BLaER1 (cell line): ENCODE data around the gene CXCL14.

ENCODE experiments used
- H3K27ac ChIP-seq: shearing (Covaris generic); formaldehyde crosslinking; 2 replicates; pipeline ENCODE4 v1.8.1; 2022
- H3K27me3 ChIP-seq: shearing (Covaris generic); formaldehyde crosslinking; 2 replicates; pipeline ENCODE4 v1.8.1; 2022
- H3K36me3 ChIP-seq: shearing (Covaris generic); formaldehyde crosslinking; 2 replicates; pipeline ENCODE4 v1.8.1; 2022
- H3K4me1 ChIP-seq: shearing (Covaris generic); formaldehyde crosslinking; 2 replicates; pipeline ENCODE4 v1.8.1; 2022
- H3K4me2 ChIP-seq: shearing (Covaris generic); formaldehyde crosslinking; 2 replicates; pipeline ENCODE4 v1.8.1; 2022
- H3K4me3 ChIP-seq: shearing (Covaris generic); formaldehyde crosslinking; 2 replicates; pipeline ENCODE4 v1.8.1; 2022
- H3K9ac ChIP-seq: shearing (Covaris generic); formaldehyde crosslinking; 2 replicates; pipeline ENCODE4 v1.8.1; 2022
- H3K9me3 ChIP-seq: shearing (Covaris generic); formaldehyde crosslinking; 2 replicates; pipeline ENCODE4 v1.8.1; 2022
- H4K20me1 ChIP-seq: shearing (Covaris generic); formaldehyde crosslinking; 2 replicates; pipeline ENCODE4 v1.8.1; 2022
- Cebpa-rat ChIP-seq: shearing (Covaris generic); IDR thresholded peaks from 2 replicates; pipeline ENCODE4 v1.8.1; 2022

Gene CXCL14

DNA sequence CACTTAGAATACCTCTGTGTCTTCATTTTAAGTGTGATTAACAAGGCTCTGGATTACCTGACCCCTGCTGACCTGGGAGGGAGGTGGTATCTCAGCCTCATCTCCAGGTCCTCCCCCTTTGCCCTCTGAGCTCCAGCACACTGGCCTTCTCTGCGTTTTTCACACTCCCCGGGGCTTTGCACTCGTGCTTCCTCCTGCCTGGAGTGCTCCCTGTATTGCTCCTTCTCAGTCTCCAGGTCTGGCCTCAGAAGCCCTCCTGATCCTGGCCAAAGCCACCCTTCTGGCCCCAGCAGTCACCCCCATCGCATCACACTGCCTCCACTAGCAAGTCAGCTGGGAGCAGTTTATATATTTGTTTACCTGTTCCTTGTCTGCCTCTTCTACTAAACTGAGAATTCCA lies 29.4 kb downstream of the CXCL14 start:
- no peaks in the 10 kb centered on the region for H3K9me3 ChIP-seq
- no peak for TF ChIP-seq Cebpa-rat
- H3K27ac ChIP-seq: no peak overlapping the region
- H3K4me2 ChIP-seq: no peak overlapping the region
- H3K4me3 ChIP-seq: no peak overlapping the region
- H3K9ac ChIP-seq: no peak overlapping the region
- peaks cover 17% of the 10 kb centered on the region for H4K20me1 ChIP-seq
- no peaks in the 10 kb centered on the region for H3K36me3 ChIP-seq
- H3K4me1 ChIP-seq: peaks cover under 1% of the 10 kb centered on the region; the same call in 1 of the 2 replicates
- H3K27me3 ChIP-seq: peaks cover 61% of the 10 kb centered on the region

DNA sequence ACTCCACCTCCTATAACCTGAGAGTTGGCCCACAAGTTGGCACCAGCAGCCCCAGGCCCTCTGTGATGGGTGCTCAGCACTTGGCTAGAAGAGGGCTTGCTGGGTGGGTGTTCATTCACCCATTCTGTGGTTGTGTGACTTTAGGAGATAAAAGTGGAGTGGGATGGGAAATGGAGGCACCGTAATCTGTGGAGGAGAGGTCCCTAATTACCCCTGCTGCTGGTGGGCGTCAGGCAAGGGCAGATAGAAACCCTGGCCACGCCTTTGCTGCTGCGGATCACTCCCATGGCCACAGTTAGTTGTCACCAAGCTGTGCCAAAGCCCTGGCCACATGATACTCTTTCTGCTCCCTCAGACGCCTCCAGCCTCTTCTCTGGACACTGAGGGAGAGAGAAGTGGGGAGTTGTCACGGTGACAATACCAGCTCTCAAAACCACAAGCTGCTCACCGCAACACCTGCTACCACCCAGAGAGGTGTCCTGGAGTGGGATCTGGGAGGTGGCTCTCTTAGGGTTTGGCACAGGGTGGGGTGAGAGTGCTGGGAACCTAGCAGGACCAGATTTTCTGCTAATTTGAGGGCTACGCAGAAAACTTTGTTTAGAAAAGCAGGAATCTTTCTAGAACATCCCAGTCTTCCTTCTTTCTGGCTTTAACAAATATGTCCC lies 31.1 kb downstream of the CXCL14 start:
- Histone ChIP-seq H3K4me1 (peaks cover 14% of the 10 kb centered on the region), H3K4me3 (no peak overlapping the region), H3K9ac (no peak overlapping the region), H3K4me2 (no peak overlapping the region), H4K20me1 (peaks cover 30% of the 10 kb centered on the region), H3K36me3 (no peaks in the 10 kb centered on the region), H3K27me3 (peaks cover 78% of the 10 kb centered on the region), H3K9me3 (no peaks in the 10 kb centered on the region), H3K27ac (no peak overlapping the region)
- no peak for TF ChIP-seq Cebpa-rat

DNA sequence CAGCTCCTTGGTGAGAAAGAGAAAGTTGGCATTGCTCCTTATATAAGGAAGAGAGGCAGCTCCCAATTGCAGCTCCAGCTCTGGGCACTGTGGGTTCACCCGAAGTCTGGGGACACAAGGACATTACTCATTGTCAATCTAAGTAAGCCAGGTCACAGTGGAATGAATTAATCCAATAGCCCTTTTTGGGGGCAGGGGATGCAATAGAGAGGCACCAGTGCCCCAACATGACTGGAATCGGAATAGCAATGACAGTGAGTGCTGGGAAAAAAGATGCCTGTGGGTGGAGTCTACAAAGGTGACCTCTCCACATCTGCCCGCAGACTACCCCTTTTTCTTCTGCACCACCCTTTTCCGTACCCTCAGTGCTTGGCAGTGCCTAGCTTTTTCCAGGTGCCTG lies 31.9 kb downstream of the CXCL14 start:
- Histone ChIP-seq H3K4me3 (no peak overlapping the region), H3K36me3 (no peaks in the 10 kb centered on the region), H3K9ac (no peak overlapping the region), H3K4me1 (peaks cover 14% of the 10 kb centered on the region), H3K4me2 (no peak overlapping the region), H4K20me1 (peaks cover 36% of the 10 kb centered on the region), H3K9me3 (no peaks in the 10 kb centered on the region), H3K27me3 (peaks cover 86% of the 10 kb centered on the region), H3K27ac (no peak overlapping the region)
- no peak for TF ChIP-seq Cebpa-rat

DNA sequence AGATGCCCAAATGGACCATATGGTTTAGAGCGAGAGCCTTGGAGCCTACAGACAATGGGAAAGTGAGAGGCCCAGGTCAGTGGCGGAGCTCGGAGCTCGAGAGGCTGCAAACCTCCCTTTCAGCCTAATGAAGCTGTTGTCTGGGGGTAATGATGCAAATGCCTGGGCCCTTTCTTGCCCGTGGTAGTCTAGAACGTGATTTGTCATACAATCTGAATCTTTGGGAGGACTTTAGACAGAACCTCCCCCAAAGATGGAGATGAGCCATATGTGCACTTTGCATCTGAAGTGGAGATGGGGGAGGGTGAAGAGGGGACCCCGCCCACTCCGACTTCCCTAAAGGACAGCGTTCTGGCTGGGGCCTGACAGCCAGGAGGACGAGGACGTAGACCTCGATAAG lies 32.7 kb downstream of the CXCL14 start:
- no peak for TF ChIP-seq Cebpa-rat
- Histone ChIP-seq H3K4me2 (no peak overlapping the region), H3K27ac (no peak overlapping the region), H3K4me1 (peaks cover 14% of the 10 kb centered on the region), H3K27me3 (peaks cover 94% of the 10 kb centered on the region), H4K20me1 (peaks cover 38% of the 10 kb centered on the region), H3K36me3 (no peaks in the 10 kb centered on the region), H3K9ac (no peak overlapping the region), H3K9me3 (no peaks in the 10 kb centered on the region), H3K4me3 (no peak overlapping the region)

DNA sequence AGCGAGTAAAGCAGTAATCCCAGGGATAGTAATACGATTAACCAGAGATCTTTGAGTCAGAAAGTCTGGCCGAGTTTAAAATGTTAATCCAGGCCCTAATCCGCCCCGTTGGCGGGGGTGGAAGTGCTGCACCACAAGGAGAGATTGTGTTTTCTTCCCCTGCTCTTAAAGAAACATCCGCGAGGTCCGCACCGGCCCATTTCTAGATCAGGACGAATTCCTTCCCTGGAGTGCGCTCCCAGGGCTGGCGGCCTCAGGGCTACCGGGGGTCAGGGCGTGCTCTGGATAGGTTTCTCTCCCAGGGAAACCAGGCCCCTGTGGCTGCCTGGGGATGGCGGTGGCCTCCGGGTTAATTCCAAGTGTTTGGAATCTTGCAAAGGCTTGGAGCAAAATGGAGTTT lies 33.7 kb downstream of the CXCL14 start:
- no peak overlapping the region for H3K9ac ChIP-seq
- H3K9me3 ChIP-seq: no peaks in the 10 kb centered on the region
- no peak overlapping the region for H3K4me2 ChIP-seq
- no peaks in the 10 kb centered on the region for H3K36me3 ChIP-seq
- no peak overlapping the region for H3K4me3 ChIP-seq
- H3K27ac ChIP-seq: no peak overlapping the region
- no peak for TF ChIP-seq Cebpa-rat
- peaks cover 99% of the 10 kb centered on the region for H3K27me3 ChIP-seq
- H3K4me1 ChIP-seq: peaks cover 14% of the 10 kb centered on the region
- peaks cover 38% of the 10 kb centered on the region for H4K20me1 ChIP-seq

DNA sequence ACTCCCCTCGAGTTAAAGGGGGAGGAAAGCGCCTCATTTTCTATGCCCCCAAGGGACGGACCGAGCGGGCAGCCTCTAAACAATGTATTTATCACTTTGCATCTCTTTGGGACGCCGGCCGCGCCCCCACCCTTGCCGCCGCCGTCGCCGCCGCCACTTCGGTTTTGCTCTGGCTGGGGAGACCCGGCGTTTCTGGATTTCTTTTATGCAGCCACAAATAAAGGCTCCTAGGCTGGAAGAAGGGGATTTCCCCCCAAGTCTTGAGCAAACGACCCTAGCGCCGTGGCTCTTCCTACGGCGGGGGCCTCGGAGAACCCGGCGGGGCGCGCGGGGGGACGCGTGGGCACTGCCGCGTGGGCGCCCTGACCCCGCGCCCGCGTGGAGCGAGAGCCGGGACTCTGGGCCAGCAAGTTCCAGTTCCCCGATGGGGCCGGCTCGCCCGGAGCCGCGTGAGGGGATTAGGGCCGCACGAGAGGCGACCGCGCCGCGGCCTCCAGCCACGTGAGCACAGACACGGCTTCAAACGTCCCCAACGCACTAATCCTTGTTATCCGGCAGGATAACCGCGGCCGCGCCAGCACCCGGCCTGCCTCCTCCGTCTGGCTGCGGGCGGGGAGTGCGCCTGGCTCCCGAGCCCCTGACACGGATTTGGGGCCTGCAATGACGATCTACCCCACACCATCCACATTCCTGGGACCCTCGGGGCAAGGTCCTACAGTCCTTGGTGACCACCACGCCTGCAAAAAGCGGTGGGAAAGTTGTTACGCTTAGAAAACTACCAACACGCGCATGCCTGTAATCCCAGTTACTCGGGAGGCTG lies 35.1 kb downstream of the CXCL14 start:
- Histone ChIP-seq H3K27ac (no peak overlapping the region), H3K4me1 (peaks cover 14% of the 10 kb centered on the region), H3K4me3 (peak overlapping the region; percentile 37), H4K20me1 (peaks cover 38% of the 10 kb centered on the region), H3K9ac (no peak overlapping the region), H3K9me3 (no peaks in the 10 kb centered on the region), H3K4me2 (peak overlapping the region; percentile 80), H3K27me3 (peaks cover 100% of the 10 kb centered on the region), H3K36me3 (no peaks in the 10 kb centered on the region)
- TF ChIP-seq Cebpa-rat: no peak

DNA sequence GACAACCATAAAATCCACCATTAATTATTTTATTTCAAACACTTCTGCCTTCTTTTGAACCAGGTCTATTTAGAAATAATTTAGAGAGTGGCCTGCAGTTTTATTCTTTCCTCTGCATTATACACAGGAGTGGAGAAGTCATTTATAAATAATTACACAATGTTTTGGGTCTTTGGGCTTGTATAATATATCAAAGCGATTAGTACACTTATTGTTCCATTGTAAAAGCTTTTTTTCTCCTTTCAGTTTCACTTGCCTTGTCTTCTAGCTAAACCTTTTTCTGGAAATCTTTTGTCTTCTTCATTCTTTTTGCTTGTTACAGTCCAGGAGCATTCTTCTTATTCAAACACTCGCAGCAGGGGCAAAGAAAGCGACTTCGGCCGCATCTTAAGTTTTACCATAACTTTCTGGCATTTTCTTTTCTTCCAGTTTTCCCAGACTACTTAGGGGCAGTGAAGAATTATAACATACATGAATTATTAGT lies 35.7 kb downstream of the CXCL14 start:
- H3K36me3 ChIP-seq: no peaks in the 10 kb centered on the region
- no peak overlapping the region for H3K9ac ChIP-seq
- peaks cover 14% of the 10 kb centered on the region for H3K4me1 ChIP-seq
- H3K4me3 ChIP-seq: peak overlapping the region; percentile 37
- peaks cover 3% of the 10 kb centered on the region; the same call in 1 of the 2 replicates for H3K9me3 ChIP-seq
- H3K4me2 ChIP-seq: peak overlapping the region; percentile 80
- peaks cover 38% of the 10 kb centered on the region for H4K20me1 ChIP-seq
- H3K27ac ChIP-seq: no peak overlapping the region
- TF ChIP-seq Cebpa-rat: no peak
- H3K27me3 ChIP-seq: peaks cover 100% of the 10 kb centered on the region

DNA sequence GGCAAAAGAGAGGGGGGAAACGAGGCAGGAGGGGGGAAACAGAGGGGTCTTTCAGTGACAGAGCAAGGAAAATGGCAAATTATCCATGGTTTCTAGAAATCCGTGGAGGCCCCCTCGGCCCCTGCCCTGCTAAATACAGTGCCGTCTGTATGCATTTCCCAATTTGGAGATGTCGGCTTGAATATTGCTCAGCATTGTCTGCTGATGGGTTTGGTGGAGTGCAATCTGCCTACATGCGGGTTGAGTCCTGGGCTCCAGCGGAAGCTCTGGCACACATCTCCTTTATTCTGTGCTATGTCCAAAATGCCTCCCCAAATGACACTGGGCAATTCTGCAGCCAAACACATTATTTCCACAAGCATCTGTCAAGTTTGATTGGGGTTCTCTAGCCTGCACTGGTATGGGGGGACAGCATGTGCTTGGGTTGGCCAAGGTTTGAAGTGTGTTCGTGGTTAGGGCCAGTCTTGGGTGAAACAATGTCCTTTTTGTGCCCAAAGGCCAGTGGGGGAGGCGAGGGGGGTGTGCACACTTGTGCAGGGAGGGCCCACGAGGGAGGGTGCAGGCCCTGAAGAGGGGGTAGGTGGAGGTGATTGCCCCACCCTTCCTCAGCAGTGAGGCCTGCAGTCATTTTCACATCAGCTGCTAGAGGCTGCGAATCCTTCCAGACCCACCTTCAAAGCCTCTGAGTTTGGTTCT lies 36.8 kb downstream of the CXCL14 start:
- Histone ChIP-seq H3K9me3 (peaks cover 14% of the 10 kb centered on the region), H4K20me1 (peaks cover 44% of the 10 kb centered on the region), H3K36me3 (no peaks in the 10 kb centered on the region), H3K27ac (no peak overlapping the region), H3K4me1 (peaks cover 14% of the 10 kb centered on the region), H3K4me3 (no peak overlapping the region), H3K9ac (no peak overlapping the region), H3K4me2 (no peak overlapping the region), H3K27me3 (peaks cover 100% of the 10 kb centered on the region)
- no peak for TF ChIP-seq Cebpa-rat

DNA sequence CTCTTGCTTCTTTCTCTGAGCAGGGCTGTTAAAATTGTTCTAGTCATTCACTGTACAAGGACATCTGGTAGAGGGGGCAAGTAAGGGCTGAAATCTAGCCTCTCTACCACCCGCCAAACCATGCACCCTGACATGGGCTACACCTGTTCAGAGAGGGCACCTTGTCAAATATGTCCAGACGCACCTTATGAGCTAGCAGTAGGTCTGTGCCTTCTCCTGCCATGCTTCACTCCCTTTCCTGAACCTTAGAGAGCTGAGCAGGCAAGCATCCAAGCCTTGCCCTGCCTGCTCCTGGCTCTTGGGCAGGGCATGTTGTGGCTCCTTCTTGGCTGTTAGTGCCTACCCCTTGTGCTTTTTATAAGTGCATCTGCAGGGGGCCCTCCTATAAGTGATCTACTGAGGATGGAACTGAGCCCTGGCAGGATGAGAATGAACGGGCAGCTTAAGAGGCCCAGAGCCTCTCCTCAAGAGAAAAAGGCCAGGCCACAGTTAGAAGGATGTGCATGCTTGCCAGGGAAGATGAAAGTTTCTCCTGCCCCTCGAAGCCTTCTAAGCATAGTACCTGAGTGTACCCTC lies 39.3 kb downstream of the CXCL14 start:
- Histone ChIP-seq H3K9ac (no peak overlapping the region), H3K4me3 (no peak overlapping the region), H3K27me3 (peaks cover 100% of the 10 kb centered on the region), H3K4me1 (peaks cover 14% of the 10 kb centered on the region), H3K4me2 (no peak overlapping the region), H3K9me3 (peaks cover 34% of the 10 kb centered on the region), H4K20me1 (peaks cover 52% of the 10 kb centered on the region), H3K36me3 (no peaks in the 10 kb centered on the region), H3K27ac (no peak overlapping the region)
- no peak for TF ChIP-seq Cebpa-rat
